ENCODE results near the gene KCNJ12.
"Not testable (repeated sequence)": the region's sequence is repeated elsewhere in the genome, so short reads cannot be mapped to it uniquely, and the experiment has no call there.

DNA sequence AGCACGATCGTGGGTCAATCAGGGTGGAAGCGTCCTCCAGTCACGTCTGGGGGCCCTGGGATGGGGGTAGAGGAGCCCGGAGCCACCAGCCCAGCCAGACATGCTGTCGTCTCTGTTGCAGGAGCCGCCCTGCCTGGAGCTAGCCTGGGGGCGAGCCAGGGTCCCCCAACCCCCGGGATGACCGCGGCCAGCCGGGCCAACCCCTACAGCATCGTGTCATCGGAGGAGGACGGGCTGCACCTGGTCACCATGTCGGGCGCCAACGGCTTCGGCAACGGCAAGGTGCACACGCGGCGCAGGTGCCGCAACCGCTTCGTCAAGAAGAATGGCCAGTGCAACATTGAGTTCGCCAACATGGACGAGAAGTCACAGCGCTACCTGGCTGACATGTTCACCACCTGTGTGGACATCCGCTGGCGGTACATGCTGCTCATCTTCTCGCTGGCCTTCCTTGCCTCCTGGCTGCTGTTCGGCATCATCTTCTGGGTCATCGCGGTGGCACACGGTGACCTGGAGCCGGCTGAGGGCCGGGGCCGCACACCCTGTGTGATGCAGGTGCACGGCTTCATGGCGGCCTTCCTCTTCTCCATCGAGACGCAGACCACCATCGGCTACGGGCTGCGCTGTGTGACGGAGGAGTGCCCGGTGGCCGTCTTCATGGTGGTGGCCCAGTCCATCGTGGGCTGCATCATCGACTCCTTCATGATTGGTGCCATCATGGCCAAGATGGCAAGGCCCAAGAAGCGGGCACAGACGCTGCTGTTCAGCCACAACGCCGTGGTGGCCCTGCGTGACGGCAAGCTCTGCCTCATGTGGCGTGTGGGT is 39.2 kb downstream of the KCNJ12 start:
- TF ChIP-seq EZH2 (IDR thresholded peaks at IDR 0.05; ENCODE audit: low read depth, unreplicated experiment); ZNF331 (CRISPR knock-in tag; IDR thresholded peaks at IDR 0.05; ENCODE audit: low read depth); POLR2AphosphoS5 (IDR thresholded peaks at IDR 0.05; ENCODE audit: low read depth): not testable (repeated sequence)
- TF ChIP-seq, protein P1, sequence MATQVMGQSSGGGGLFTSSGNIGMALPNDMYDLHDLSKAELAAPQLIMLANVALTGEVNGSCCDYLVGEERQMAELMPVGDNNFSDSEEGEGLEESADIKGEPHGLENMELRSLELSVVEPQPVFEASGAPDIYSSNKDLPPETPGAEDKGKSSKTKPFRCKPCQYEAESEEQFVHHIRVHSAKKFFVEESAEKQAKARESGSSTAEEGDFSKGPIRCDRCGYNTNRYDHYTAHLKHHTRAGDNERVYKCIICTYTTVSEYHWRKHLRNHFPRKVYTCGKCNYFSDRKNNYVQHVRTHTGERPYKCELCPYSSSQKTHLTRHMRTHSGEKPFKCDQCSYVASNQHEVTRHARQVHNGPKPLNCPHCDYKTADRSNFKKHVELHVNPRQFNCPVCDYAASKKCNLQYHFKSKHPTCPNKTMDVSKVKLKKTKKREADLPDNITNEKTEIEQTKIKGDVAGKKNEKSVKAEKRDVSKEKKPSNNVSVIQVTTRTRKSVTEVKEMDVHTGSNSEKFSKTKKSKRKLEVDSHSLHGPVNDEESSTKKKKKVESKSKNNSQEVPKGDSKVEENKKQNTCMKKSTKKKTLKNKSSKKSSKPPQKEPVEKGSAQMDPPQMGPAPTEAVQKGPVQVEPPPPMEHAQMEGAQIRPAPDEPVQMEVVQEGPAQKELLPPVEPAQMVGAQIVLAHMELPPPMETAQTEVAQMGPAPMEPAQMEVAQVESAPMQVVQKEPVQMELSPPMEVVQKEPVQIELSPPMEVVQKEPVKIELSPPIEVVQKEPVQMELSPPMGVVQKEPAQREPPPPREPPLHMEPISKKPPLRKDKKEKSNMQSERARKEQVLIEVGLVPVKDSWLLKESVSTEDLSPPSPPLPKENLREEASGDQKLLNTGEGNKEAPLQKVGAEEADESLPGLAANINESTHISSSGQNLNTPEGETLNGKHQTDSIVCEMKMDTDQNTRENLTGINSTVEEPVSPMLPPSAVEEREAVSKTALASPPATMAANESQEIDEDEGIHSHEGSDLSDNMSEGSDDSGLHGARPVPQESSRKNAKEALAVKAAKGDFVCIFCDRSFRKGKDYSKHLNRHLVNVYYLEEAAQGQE (IDR thresholded peaks at IDR 0.05; ENCODE audit: unreplicated experiment): not testable (repeated sequence)
- TF ChIP-seq, protein P2, sequence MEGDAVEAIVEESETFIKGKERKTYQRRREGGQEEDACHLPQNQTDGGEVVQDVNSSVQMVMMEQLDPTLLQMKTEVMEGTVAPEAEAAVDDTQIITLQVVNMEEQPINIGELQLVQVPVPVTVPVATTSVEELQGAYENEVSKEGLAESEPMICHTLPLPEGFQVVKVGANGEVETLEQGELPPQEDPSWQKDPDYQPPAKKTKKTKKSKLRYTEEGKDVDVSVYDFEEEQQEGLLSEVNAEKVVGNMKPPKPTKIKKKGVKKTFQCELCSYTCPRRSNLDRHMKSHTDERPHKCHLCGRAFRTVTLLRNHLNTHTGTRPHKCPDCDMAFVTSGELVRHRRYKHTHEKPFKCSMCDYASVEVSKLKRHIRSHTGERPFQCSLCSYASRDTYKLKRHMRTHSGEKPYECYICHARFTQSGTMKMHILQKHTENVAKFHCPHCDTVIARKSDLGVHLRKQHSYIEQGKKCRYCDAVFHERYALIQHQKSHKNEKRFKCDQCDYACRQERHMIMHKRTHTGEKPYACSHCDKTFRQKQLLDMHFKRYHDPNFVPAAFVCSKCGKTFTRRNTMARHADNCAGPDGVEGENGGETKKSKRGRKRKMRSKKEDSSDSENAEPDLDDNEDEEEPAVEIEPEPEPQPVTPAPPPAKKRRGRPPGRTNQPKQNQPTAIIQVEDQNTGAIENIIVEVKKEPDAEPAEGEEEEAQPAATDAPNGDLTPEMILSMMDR (conservative IDR thresholded peaks at IDR 0.05; ENCODE audit: low read depth in 2 of 2): not testable (repeated sequence)

Measured in GM23338 (cell line).